ENCODE results near the gene PIGBOS1. TPM values are rescaled to one million over a fixed set of nuclear protein-coding genes. Genes with fewer than 3 reads are reported as not detected.
A peak's percentile ranks its signal among the peaks of the same experiment; 100 is the strongest.

PIGBOS1 gene
- total RNA-seq, 2 experiments from 2014 or later = 10.5 to 13.2 TPM

GRCh38 chr15:55276324-55276723 lies 42.6 kb downstream of the PIGBOS1 start:
- ATAC-seq = no peak
- H3K27ac Mint-ChIP-seq = peak overlapping the region; percentile 98
- no peaks in the 10 kb centered on the region for H3K27me3 Mint-ChIP-seq
- H3K4me3 Mint-ChIP-seq = no peak overlapping the region
- H3K9me3 Mint-ChIP-seq = peaks cover 7% of the 10 kb centered on the region
- ChIA-PET POLR2A (interaction anchor here (1.1 to 5.1 kb wide), 7 partner anchors 8 to 79 kb away, joined by 3 to 30 read pairs (median 4); partner anchors contain the start of gene RSL24D1), CTCF (interaction anchor here (1.0 to 1.9 kb wide), 5 partner anchors 9 to 60 kb away, joined by 3 to 7 read pairs (median 4); no protein-coding TSS in a partner anchor)
- DNase-seq = no peak
- TF ChIP-seq, protein P1, sequence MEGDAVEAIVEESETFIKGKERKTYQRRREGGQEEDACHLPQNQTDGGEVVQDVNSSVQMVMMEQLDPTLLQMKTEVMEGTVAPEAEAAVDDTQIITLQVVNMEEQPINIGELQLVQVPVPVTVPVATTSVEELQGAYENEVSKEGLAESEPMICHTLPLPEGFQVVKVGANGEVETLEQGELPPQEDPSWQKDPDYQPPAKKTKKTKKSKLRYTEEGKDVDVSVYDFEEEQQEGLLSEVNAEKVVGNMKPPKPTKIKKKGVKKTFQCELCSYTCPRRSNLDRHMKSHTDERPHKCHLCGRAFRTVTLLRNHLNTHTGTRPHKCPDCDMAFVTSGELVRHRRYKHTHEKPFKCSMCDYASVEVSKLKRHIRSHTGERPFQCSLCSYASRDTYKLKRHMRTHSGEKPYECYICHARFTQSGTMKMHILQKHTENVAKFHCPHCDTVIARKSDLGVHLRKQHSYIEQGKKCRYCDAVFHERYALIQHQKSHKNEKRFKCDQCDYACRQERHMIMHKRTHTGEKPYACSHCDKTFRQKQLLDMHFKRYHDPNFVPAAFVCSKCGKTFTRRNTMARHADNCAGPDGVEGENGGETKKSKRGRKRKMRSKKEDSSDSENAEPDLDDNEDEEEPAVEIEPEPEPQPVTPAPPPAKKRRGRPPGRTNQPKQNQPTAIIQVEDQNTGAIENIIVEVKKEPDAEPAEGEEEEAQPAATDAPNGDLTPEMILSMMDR (IDR thresholded peaks at IDR 0.05) = no peak
- H3K36me3 Mint-ChIP-seq (ENCODE audit: low read depth) = peaks cover 66% of the 10 kb centered on the region
- intact Hi-C loops (cut with micrococcal nuclease) = loop anchor here (5.0 kb wide), 1 partner anchor 34 kb away; no protein-coding TSS in a partner anchor
- H3K4me1 Mint-ChIP-seq (ENCODE audit: low read depth) = peaks cover 81% of the 10 kb centered on the region

DNA sequence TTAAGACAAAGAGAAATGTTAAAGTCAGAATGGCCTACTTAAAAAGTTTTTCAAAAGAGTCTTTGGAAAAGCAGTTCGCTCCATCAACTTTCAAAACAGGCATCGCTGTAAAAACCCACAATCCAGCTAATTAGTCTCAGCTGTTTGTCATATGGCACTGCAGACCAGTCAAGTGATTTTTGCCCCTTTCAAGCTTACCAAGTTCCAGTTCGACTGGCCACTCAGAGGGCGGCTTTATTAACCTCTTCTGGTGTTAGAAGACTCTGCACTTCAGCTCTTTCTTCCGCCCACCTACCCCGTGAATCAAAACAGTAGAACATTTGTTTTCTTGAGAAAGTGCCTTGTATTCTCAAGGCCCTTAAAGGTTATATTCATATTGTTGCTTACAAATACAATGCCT lies 48.6 kb downstream of the PIGBOS1 start:
- CTCF ChIA-PET = interaction anchor here (1.2 to 2.9 kb wide), 4 partner anchors 10 to 52 kb away, joined by 3 to 11 read pairs (median 4); no protein-coding TSS in a partner anchor
- peaks cover 7% of the 10 kb centered on the region for H3K9me3 Mint-ChIP-seq
- no peaks in the 10 kb centered on the region for H3K27me3 Mint-ChIP-seq
- DNase-seq (peak; percentile 66), ATAC-seq (peak; percentile 7)
- POLR2A ChIA-PET = interaction anchor here (1.2 to 1.9 kb wide), 5 partner anchors 13 to 33 kb away, joined by 4 to 8 read pairs (median 4); no protein-coding TSS in a partner anchor
- H3K27ac Mint-ChIP-seq = peak overlapping the region; percentile 99
- peak overlapping the region; percentile 62 for H3K4me3 Mint-ChIP-seq
- TF ChIP-seq, protein P1 (IDR thresholded peaks at IDR 0.05) = no peak
- intact Hi-C loops (cut with micrococcal nuclease) = no loop called here
- H3K36me3 Mint-ChIP-seq (ENCODE audit: low read depth) = peaks cover 82% of the 10 kb centered on the region
- peaks cover 88% of the 10 kb centered on the region for H3K4me1 Mint-ChIP-seq (ENCODE audit: low read depth)

- TF ChIP-seq, protein P1 (IDR thresholded peaks at IDR 0.05) = no peak
- Mint-ChIP-seq H3K27me3 (no peaks in the 10 kb centered on the region), H3K36me3 (ENCODE audit: low read depth) (peaks cover 72% of the 10 kb centered on the region), H3K9me3 (no peaks in the 10 kb centered on the region), H3K4me1 (ENCODE audit: low read depth) (peaks cover 76% of the 10 kb centered on the region), H3K4me3 (peak overlapping the region; percentile 72), H3K27ac (peak overlapping the region; percentile 99)
- DNase-seq = no peak
- ChIA-PET CTCF (interaction anchor here (0.7 to 1.4 kb wide), 5 partner anchors 11 to 44 kb away, joined by 3 to 11 read pairs (median 3); no protein-coding TSS in a partner anchor), POLR2A (interaction anchor here (1.0 to 3.3 kb wide), 6 partner anchors 10 to 49 kb away, joined by 3 to 30 read pairs (median 4); no protein-coding TSS in a partner anchor)
- ATAC-seq = no peak
- intact Hi-C loops (cut with micrococcal nuclease) = no loop called here
Observed at GRCh38 chr15:55268176-55268695, 50.7 kb downstream of the PIGBOS1 start.

GRCh38 chr15:55267401-55268175 lies 51.3 kb downstream of the PIGBOS1 start:
- DNase-seq (peak; percentile 87), ATAC-seq (peak; percentile 91)
- H3K36me3 Mint-ChIP-seq (ENCODE audit: low read depth) = peaks cover 71% of the 10 kb centered on the region
- H3K27ac Mint-ChIP-seq = peak overlapping the region; percentile 99
- ChIA-PET POLR2A (interaction anchor here (0.7 to 3.3 kb wide), 12 partner anchors 8 to 48 kb away, joined by 3 to 30 read pairs (median 4); no protein-coding TSS in a partner anchor), CTCF (interaction anchor here (0.8 to 2.0 kb wide), 9 partner anchors 9 to 40 kb away, joined by 3 to 11 read pairs (median 3); no protein-coding TSS in a partner anchor)
- no peaks in the 10 kb centered on the region for H3K9me3 Mint-ChIP-seq
- peaks cover 77% of the 10 kb centered on the region for H3K4me1 Mint-ChIP-seq (ENCODE audit: low read depth)
- peak overlapping the region; percentile 72 for H3K4me3 Mint-ChIP-seq
- intact Hi-C loops (cut with micrococcal nuclease) = no loop called here
- TF ChIP-seq, protein P1 (IDR thresholded peaks at IDR 0.05) = no peak
- H3K27me3 Mint-ChIP-seq = no peaks in the 10 kb centered on the region

Other genes starting within 250 kb of the PIGBOS1 start
- 100 to 1,000 TPM; 183 to 194 TPM for gene RSL24D1, start 122.2 kb downstream of the PIGBOS1 start, total RNA-seq
- gene RAB27A, start 29.3 kb downstream of the PIGBOS1 start, total RNA-seq = 100 to 1,000 TPM; 122 to 125 TPM
- 10 to 100 TPM; 14.0 to 17.5 TPM for gene PIGB, start 99 bp upstream of the PIGBOS1 start, total RNA-seq
- gene CCPG1, start 89.2 kb upstream of the PIGBOS1 start, total RNA-seq = 10 to 100 TPM; 11.0 to 11.1 TPM
- not detected for gene PIERCE2, start 89.4 kb upstream of the PIGBOS1 start, total RNA-seq
- gene DNAAF4, start 189.1 kb upstream of the PIGBOS1 start, total RNA-seq = under 1 TPM in 1 of 2 experiments, not detected in 1; 0.69 TPM